Measurements from ENCODE around the gene HTR3B.

The HTR3B gene

GRCh38 chr11:113984781-113985180, 80.2 kb downstream of the HTR3B start:
- Histone ChIP-seq H3K9me3 (ENCODE audit: control insufficient read depth, low read length) (no peaks in the 10 kb centered on the region), H3K4me1 (ENCODE audit: control insufficient read depth, insufficient read depth, low read length) (no peaks in the 10 kb centered on the region), H3K36me3 (ENCODE audit: control insufficient read depth, insufficient read depth, low read length) (no peaks in the 10 kb centered on the region), H3K4me3 (ENCODE audit: low read length) (no peak overlapping the region), H3K27me3 (ENCODE audit: control insufficient read depth, insufficient read depth, low read length) (peaks cover 1% of the 10 kb centered on the region), H3K9ac (ENCODE audit: low read length) (no peak overlapping the region)

GRCh38 chr11:113985906-113986305, 81.3 kb downstream of the HTR3B start:
- Histone ChIP-seq H3K4me1 (ENCODE audit: control insufficient read depth, insufficient read depth, low read length) (no peaks in the 10 kb centered on the region), H3K9me3 (ENCODE audit: control insufficient read depth, low read length) (no peaks in the 10 kb centered on the region)

GRCh38 chr11:113986351-113987140, 82.0 kb downstream of the HTR3B start:
- Histone ChIP-seq H3K4me1 (ENCODE audit: control insufficient read depth, insufficient read depth, low read length) (no peaks in the 10 kb centered on the region), H3K4me3 (ENCODE audit: low read length) (no peak overlapping the region), H3K27me3 (ENCODE audit: control insufficient read depth, insufficient read depth, low read length) (no peaks in the 10 kb centered on the region), H3K9ac (ENCODE audit: low read length) (no peak overlapping the region), H3K36me3 (ENCODE audit: control insufficient read depth, insufficient read depth, low read length) (no peaks in the 10 kb centered on the region), H3K9me3 (ENCODE audit: control insufficient read depth, low read length) (no peaks in the 10 kb centered on the region)

More at GRCh38 chr11:113985906-113986305, 81.3 kb downstream of the HTR3B start:
- no peak overlapping the region for H3K4me3 ChIP-seq (ENCODE audit: low read length)
- H3K9ac ChIP-seq (ENCODE audit: low read length) = no peak overlapping the region
- H3K27me3 ChIP-seq (ENCODE audit: control insufficient read depth, insufficient read depth, low read length) = no peaks in the 10 kb centered on the region
- no peaks in the 10 kb centered on the region for H3K36me3 ChIP-seq (ENCODE audit: control insufficient read depth, insufficient read depth, low read length)

- no peaks in the 10 kb centered on the region for H3K9me3 ChIP-seq (ENCODE audit: control insufficient read depth, low read length)
- H3K4me3 ChIP-seq (ENCODE audit: low read length) = no peak overlapping the region
- no peaks in the 10 kb centered on the region for H3K36me3 ChIP-seq (ENCODE audit: control insufficient read depth, insufficient read depth, low read length)
- no peak overlapping the region for H3K9ac ChIP-seq (ENCODE audit: low read length)
- no peaks in the 10 kb centered on the region for H3K4me1 ChIP-seq (ENCODE audit: control insufficient read depth, insufficient read depth, low read length)
- no peaks in the 10 kb centered on the region for H3K27me3 ChIP-seq (ENCODE audit: control insufficient read depth, insufficient read depth, low read length)
Measured at GRCh38 chr11:113989381-113989780, 84.8 kb downstream of the HTR3B start.

- Histone ChIP-seq H3K36me3 (ENCODE audit: control insufficient read depth, insufficient read depth, low read length) (no peaks in the 10 kb centered on the region), H3K9me3 (ENCODE audit: control insufficient read depth, low read length) (no peaks in the 10 kb centered on the region), H3K4me1 (ENCODE audit: control insufficient read depth, insufficient read depth, low read length) (no peaks in the 10 kb centered on the region), H3K27me3 (ENCODE audit: control insufficient read depth, insufficient read depth, low read length) (no peaks in the 10 kb centered on the region), H3K4me3 (ENCODE audit: low read length) (no peak overlapping the region), H3K9ac (ENCODE audit: low read length) (no peak overlapping the region)
Measured at GRCh38 chr11:113989916-113990315, 85.3 kb downstream of the HTR3B start.

- H3K27me3 ChIP-seq (ENCODE audit: control insufficient read depth, insufficient read depth, low read length) = no peaks in the 10 kb centered on the region
- H3K9ac ChIP-seq (ENCODE audit: low read length) = no peak overlapping the region
- H3K36me3 ChIP-seq (ENCODE audit: control insufficient read depth, insufficient read depth, low read length) = no peaks in the 10 kb centered on the region
- H3K4me1 ChIP-seq (ENCODE audit: control insufficient read depth, insufficient read depth, low read length) = no peaks in the 10 kb centered on the region
- H3K9me3 ChIP-seq (ENCODE audit: control insufficient read depth, low read length) = no peaks in the 10 kb centered on the region
- no peak overlapping the region for H3K4me3 ChIP-seq (ENCODE audit: low read length)
Measured at GRCh38 chr11:113991170-113991569, 86.6 kb downstream of the HTR3B start.

GRCh38 chr11:113991718-113992458, 87.3 kb downstream of the HTR3B start:
- H3K4me1 ChIP-seq (ENCODE audit: control insufficient read depth, insufficient read depth, low read length) = no peaks in the 10 kb centered on the region
- H3K27me3 ChIP-seq (ENCODE audit: control insufficient read depth, insufficient read depth, low read length) = no peaks in the 10 kb centered on the region
- H3K9me3 ChIP-seq (ENCODE audit: control insufficient read depth, low read length) = no peaks in the 10 kb centered on the region
- H3K4me3 ChIP-seq (ENCODE audit: low read length) = no peak overlapping the region
- no peaks in the 10 kb centered on the region for H3K36me3 ChIP-seq (ENCODE audit: control insufficient read depth, insufficient read depth, low read length)
- no peak overlapping the region for H3K9ac ChIP-seq (ENCODE audit: low read length)

GRCh38 chr11:113992459-113993110, 88.0 kb downstream of the HTR3B start:
- Histone ChIP-seq H3K36me3 (ENCODE audit: control insufficient read depth, insufficient read depth, low read length) (no peaks in the 10 kb centered on the region), H3K4me3 (ENCODE audit: low read length) (no peak overlapping the region), H3K27me3 (ENCODE audit: control insufficient read depth, insufficient read depth, low read length) (no peaks in the 10 kb centered on the region), H3K4me1 (ENCODE audit: control insufficient read depth, insufficient read depth, low read length) (no peaks in the 10 kb centered on the region), H3K9me3 (ENCODE audit: control insufficient read depth, low read length) (no peaks in the 10 kb centered on the region), H3K9ac (ENCODE audit: low read length) (no peak overlapping the region)

GRCh38 chr11:113994077-113994954, 89.7 kb downstream of the HTR3B start:
- no peaks in the 10 kb centered on the region for H3K4me1 ChIP-seq (ENCODE audit: control insufficient read depth, insufficient read depth, low read length)
- no peak overlapping the region for H3K4me3 ChIP-seq (ENCODE audit: low read length)
- no peaks in the 10 kb centered on the region for H3K36me3 ChIP-seq (ENCODE audit: control insufficient read depth, insufficient read depth, low read length)
- peaks cover 5% of the 10 kb centered on the region for H3K27me3 ChIP-seq (ENCODE audit: control insufficient read depth, insufficient read depth, low read length)
- no peak overlapping the region for H3K9ac ChIP-seq (ENCODE audit: low read length)
- H3K9me3 ChIP-seq (ENCODE audit: control insufficient read depth, low read length) = no peaks in the 10 kb centered on the region

All from mucosa of stomach (tissue), 1 donor.